HG03135 (cell line): Measurements from ENCODE around the gene RRP12.
"Not testable (repeated sequence)": the region's sequence is repeated elsewhere in the genome, so short reads cannot be mapped to it uniquely, and the experiment has no call there.

ENCODE experiments used
- ATAC-seq: cut with Tn5 transposase; IDR thresholded peaks from one replicate; pipeline ENCODE4 v1.9.1; 2021; ENCODE audit warnings: mild to moderate bottlenecking, moderate library complexity; ENCODE audit not compliant: unreplicated experiment

The RRP12 gene

DNA sequence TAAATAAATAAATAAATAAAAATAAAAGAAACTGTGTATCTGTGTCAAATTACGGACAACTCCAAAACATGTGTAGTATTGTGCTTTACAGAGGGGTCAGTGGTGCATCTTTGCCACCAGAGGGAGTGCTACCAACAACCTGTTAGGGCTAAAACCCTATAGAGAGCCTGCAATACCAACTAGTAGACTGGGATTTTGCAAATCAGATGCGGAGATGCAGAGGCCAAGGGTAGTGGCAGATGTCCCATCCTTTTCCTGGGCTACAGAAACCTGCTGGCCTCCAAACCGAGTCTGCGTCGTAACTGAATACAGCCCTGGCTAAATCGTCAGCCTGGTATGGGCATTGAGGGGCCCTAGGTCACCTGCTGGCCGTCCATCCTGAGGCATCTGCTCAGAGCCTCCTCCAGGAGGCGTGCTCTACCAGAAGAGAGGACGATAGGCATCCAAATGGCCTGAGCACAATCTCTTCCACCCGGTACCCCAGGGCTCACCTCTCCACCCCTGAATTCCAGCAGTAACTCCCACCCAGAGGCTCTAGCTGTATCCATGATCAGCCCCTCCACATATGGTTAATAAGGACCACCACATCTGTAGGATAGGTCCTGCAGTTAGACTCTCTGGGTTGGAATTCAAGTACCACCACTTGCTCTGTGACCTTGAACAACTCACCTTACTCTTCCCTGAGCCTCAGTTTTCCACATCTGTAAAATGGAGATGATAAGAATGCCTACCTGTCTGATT, 6.2 kb upstream of the RRP12 start:
- ATAC-seq = peak; percentile 82

DNA sequence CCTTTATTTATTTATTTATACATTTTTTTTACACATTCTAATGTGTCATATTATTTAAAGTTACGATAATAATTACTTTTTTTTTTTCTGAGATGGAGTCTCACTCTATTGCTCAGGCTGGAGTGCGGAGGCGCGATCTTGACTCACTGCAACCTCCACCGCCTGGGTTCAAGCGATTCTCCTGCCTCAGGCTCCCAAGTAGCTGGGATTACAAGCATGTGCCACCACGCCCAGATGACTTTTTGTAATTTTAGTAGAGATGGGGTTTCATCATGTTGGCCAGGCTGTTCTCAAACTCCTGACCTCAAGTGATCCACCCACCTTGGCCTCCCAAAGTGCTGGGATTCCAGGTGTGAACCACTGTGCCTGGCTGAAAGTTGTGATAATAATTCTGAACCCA, 5.3 kb upstream of the RRP12 start:
- ATAC-seq = not testable (repeated sequence)

DNA sequence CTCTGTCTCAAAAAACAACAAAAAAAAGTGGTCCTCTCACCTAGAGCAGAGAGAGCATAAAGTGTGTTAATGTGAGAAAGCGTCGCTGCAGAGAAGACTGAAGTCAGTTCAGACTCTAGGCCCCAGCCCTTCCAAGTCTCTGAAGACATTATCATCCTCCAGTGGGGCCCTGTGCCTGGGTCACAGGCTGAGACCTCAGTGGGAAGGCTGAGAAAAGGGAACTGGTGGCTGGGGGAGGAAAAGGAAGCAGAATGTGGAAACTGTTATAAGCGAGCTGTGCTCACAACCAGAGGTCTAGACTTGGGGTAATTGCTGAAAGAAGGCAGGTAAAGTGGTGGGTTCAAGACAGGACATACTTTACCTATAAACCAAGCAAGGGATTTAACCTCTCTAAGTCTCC, 4.9 kb upstream of the RRP12 start:
- ATAC-seq = no peak

DNA sequence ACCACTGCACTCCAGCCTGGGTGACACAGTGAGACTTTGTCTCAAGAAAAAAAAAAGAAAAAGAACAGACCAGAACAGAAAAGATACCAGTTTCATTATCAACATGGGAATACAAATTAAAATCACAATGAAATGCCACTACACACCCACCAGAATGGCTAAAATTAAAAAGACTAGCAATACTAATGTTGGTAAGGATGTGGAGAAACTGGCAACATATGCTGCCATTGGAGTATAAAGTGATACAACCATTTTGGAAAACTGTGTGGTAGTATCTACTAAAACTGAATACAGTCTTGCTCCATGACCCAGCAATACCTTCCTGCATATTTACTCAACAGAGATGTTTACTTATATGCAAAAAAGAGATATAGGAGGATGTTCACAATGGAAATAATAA, 2.9 kb upstream of the RRP12 start:
- ATAC-seq = no peak

DNA sequence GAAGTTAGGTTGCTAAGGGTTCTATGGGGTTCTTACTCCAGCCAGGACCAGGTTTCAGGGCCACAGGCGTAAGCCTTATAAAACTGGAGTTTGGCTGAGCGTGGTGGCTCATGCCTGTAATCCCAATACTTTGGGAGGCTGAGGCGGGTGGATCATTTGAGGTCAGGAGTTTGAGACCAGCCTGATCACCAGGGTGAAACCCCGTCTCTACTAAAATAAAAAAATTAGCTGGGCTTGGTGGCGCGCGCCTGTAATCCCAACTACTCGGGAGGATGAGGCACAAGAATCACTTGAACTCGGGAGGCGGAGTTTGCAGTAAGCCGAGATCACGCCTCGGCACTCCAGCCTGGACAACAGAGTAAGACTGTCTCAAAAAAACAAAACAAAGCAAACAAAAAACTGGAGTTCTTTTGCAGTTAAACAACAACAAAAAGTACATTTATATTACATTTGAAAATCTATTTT, 347 bp upstream of the RRP12 start:
- no peak for ATAC-seq

DNA sequence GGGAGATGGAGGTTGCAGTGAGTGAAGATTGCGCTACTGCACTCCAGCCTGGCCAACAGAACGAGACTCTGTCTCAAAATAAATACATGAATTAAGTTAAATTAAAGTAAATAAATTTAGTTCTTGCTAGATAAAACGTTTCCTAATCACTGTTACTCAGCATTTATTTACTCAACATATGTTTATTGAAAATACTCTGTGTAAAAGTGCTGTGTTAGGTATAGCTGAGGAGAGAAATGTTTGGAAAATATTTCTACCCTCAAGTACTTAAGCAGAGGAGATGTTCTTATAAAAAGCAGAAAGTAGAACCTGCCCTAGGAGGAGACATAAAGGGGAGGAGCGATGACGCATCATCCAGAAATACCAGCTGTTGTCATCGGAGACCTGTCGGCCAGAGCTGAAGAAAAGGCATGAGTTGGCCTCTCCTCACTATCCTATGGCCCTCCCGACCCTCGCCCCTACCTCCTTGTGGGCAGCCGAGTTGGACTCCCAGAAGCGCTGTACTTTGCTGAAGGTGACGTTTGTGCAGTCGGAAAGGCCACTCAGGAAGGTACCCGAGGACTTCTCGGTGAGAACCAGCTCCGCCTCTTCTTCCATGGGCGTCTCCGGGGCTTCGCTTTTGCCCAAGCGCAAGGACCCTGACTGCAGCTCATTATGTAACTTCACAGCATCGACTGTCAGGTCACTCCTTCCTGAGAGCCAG, 1.1 kb downstream of the RRP12 start:
- no peak for ATAC-seq

DNA sequence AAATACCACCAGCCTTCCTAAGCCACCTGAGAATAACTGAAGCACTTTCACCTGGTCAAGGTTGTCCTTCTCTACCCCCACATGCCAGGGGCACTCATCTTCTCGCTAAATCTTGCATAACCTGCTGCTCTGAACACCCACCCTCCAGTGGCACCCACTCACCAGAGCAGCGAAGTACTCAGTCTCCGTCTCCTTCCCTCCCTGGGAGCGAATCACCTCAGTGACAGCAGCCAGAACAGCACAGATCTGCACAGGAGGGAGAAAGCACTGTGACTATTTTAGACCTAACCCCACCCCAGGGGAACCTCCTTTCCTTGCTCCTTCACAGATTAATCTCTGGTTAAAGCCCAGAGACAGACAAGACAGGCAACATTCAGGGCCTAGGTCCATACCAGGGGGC, 5.1 kb downstream of the RRP12 start:
- no peak for ATAC-seq

DNA sequence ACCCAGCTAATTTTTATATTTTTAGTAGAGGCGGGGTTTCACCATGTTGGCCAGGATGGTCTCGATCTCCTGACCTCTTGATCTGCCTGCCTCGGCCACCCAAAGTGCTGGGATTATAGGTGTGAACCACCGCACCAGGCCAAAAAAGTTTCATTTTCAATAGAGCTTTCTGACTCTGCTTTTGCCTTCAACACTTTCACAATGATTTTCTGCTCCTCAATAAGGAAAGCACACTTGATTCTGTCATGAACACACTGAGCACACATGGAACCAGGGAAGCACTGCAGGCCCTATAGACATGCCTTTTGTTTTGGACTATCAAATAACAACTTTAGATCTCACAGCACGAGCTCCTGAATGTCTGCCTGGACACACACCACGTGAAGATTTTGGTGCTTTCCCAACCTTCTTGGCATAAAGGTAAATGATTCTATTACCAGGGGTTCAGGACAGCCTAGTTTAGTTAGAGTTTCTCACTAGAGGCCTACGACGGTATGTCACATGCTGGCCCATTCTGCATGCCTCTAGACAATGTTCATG, 8.0 kb downstream of the RRP12 start:
- no peak for ATAC-seq

DNA sequence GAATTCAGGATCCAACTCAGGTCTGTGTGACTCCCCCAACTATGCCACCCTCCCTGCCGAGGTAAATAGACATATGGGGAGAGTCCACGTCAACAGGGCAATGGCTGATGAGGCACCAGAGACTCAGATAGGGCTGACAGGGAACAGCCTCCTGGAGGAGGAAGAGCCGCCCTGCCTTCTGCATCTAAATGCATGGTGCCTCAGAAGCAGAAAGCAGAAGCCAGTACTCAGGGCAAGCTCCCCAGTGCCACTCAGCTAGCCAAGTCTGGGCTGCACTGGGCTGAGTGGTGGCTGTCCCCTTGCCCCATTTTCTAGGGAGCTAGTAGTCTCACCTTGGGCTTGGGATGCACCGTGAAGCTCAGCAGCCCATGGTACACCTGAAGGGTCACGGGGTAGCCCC, 11.0 kb downstream of the RRP12 start:
- ATAC-seq = no peak

DNA sequence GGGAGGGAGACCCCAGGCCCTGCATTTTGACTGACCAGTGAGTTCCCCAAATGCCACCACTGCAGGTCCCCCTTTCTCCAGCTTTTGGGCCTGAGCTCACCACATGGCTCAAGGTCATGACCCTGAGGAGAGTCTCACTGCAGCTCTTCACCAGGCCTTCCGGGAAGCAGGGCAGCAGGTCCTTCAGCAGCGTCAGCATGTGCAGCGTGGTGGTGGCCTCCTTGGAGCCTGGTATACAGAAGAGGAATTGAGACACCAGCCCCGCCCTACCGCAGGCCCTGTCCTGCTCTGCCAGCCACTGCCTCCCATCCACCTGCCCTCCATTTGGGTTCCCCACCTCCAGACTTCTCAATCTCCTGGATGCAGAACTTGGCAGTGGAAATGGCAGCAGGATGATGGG, 13.0 kb downstream of the RRP12 start:
- no peak for ATAC-seq

DNA sequence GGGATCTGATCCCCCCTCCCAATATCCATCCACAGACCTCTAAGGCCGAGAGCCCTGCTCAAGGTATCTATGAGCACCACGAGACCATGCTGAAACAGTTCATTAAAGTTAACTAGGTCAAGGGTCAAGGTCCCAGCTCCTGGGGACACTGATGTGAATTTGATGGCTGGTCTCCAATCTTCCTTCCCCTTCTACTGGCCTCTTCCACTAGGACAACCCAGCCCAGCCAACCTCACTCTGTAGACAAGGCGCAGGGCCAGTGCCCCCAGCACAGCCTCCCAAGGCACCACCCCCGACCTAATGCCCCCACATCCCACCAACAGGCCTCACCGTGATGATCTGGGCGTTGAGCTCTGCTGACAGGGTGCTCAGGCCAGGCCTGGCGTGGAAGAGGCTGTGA, 15.6 kb downstream of the RRP12 start:
- ATAC-seq = no peak

DNA sequence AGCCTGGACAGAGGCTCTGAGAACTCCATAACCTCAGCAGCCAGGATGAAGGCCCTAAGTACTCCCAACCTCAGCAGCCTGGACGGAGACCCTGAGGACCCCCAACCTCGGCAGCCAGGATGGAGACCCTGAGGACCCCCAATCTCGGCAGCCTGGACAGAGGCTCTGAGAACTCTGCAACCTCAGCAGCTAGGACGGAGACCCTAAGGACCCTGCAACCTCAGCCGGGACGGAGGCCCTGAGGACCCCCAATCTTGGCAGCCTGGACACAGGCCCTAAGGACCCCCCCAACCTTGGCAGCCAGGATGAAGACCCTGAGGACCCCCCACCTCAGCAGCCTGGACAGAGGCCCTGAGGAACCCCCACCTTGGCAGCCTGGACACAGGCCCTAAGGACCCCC, 16.5 kb downstream of the RRP12 start:
- no peak for ATAC-seq

DNA sequence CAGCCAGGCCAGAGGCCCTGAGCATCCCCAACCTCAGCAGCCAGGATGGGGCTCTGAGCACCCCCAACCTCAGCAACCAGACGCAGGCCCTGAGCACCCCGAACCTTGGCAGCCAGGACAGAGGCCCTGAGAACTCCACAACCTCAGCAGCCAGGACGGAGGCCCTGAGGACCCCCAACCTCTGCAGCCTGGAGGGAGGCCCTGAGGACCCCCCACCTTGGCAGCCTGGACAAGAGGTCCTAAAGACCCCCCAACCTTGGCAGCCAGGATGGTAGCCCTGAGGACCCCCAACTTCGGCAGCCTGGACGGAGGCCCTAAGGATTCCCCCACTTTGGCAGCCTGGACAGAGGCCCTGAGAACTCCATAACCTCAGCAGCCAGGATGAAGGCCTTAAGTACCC, 17.0 kb downstream of the RRP12 start:
- no peak for ATAC-seq

DNA sequence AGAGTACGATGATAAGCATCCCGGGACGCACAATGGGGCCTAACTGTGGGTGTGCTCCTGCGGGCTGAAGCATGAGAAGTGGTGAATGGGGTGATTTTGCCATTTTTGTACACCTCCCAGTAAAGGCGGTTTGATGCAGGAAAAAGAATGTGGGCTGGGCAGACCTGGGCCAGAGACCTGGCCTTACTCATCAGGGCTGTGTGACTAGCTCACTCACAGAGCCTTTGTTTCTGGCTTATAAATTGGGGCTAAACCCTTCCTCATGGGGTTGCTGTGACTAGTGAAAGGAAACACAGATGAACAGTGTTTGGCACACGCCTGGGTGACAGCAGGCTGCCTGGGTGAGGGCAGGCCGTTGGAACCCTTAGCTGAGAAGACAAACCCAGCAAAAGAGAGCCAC, 18.0 kb downstream of the RRP12 start:
- ATAC-seq = no peak

DNA sequence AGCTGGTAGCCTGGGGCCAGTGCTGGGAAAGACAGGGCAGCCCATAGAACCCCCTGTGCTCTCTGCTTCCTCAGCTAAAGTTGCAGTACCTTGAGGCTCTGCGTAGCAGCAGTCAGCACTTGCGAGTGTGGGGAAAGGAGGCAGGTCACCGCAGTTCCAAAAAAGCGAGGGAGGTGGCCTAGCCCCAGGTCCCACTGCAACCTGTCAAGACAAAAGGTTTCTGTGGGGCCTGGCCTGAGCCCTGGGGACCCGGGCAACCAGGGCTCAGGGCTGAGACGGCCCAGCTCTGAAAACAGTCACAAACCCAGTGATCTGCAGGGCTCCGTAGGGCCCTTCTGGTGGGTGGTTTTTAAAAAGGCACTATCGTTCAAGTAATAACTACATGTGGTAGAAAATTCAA, 19.5 kb downstream of the RRP12 start:
- no peak for ATAC-seq

DNA sequence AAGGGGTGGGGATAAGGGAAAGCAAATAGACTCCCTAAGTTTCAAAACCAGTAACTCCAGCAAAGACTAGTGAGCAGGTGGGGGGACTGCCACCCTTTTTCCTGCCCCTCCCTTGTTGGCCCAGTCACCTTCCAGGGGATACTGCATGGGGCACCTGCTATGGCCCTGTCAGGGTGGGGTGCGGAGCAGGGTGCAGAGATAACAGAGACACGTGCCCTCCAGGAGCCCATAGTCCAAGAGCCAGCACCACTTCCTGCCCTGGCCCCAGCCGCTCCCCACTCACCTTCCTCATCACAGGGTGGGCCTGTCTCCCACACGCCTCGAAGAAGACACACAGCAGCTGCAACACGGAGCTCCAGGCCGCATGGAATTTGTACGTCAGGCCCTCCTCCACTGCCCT, 20.6 kb downstream of the RRP12 start:
- no peak for ATAC-seq

DNA sequence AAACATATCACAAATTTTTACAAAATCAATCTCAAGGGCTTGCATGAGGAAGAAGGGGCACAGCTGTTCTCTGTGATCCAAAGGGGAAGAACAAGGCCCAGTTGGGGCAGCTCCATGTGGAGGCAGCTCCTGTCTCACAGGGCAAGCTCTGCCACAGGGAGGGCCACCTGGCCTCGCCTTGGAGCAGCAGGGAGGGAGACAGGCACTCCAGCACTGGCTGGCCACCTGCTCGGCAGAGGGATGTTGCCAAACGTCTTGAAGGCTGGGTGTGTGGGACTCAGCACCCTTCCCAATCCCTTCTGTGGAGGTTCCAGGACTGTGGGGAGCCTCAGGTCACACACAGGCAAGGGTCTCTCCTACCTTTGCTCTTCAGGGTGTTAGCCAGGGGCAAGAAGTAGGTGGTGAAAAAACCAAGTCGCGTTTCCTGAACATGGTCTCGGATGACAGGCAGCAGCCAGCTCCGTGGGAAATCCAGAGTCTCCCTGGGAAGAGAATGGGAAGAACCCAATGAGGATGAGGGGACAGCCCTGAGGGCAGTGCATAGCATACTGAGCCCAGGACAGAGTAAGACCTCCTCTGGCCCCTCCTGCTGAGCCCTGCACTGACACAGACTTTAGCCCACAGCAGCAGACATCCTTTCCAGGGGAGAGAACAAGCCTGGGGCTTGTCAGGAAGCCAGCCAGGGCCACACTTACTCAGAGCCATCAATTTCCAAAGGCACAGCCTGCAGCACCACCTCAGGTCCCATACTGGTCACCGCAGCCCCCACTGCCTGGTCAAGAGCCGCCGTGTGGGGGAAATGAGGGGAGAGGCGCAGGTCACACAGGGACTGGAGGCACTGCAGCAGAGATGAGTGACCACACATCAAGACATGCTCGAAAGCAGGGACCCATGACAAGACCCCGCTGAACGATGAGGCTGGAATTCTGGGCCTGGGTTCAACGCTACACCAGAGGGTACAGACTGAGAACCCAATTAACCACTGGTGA, 21.9 kb downstream of the RRP12 start:
- no peak for ATAC-seq

DNA sequence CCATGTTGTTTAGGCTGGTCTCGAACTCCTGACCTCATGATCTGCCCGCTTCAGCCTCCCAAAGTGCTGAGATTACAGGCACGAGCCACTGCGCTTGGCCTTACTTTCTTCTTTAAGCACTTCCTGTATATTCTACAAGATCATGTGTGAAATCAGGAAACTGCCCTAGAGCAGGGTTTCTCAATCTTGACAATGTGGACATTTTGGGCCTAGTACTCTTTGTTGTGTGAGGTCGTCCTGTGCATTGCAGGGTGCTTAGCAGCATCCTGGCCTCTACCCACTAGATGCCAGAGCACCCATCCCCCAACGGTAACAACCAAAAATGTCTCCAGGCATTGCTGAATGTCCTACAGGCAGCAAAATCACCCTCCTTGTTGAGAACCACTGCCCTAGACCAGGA, 24.7 kb downstream of the RRP12 start:
- ATAC-seq = no peak

DNA sequence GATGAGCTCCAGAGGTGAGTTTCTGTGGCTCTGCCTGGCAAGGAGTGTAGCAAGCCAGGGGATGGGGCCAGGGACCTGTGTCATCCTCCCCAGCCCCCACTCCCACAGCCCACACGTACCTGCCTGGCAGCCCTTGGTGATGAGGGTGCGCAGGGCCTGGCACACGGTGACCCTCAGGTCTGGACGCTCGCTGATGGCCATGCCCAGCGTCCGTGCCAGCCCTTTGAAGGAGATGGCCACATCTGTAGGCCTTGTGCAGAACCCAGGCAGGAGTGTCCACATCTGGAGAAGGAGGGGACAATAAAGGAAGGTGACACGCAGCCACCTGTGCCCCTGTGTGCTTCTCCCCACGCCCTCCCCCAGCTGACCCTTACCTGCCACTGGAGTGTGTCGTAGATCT, 27.7 kb downstream of the RRP12 start:
- no peak for ATAC-seq

DNA sequence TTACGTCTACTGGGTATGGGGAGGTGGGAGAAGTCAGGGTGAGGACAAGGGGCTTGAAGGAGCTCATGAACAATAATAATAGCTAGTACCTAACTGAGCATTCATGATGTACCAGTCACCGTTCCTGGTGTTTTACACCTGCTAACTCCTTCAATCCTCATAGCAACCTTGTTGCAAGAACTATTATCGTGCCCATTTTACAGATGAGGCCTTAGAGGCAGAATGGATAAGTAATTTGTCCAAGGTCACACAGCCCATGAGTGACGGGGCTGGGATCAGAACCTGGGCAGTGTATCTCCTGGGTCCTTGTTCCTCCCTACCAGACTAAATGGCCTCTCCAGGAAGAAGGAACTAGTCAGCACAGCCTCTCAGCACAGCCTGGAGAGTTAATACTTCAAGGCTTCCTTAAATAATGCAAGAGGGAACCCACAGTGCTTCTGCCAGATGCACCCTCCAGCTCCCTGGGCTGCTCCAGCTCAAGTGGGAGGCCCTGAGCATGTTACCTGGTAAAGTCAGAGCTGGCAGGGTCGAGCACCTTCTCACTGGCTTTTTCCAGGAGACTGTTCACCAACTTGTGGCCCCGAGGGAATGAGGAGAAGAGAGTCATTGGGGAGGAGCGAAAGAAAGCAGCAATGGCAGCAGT, 28.8 kb downstream of the RRP12 start:
- no peak for ATAC-seq

DNA sequence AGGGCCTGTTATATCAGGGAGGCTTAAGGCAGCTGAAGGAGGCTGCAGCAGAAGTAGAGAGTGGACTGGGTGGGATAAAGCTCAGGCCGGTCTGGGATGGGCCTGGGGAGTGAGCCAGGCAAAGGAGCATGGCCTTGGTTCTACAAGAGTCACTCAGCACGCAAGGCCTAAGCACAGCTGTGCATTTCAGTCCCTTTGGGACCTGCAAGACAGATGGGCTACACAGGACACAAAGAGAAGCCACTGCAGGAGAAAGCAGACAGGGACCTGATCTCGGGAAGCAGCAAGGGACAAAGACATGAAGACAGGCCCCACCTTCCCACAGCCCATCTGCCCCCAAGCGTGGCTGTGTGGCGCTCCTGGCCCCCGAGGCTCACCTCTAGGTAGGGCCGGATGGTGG, 29.4 kb downstream of the RRP12 start:
- ATAC-seq = no peak
